ENCODE measurements around the gene EDDM3A. TPM values are rescaled to one million over a fixed set of nuclear protein-coding genes. Genes with fewer than 3 reads are reported as not detected.
"Not testable (repeated sequence)": the region's sequence is repeated elsewhere in the genome, so short reads cannot be mapped to it uniquely, and the experiment has no call there.

Gene EDDM3A
- total RNA-seq, 1 experiment from 2014 or later: not detected

GRCh38 chr14:20757965-20758364, 12.3 kb downstream of the EDDM3A start:
- intact Hi-C loops (cut with micrococcal nuclease; ENCODE audit: unreplicated experiment): no loop called here

GRCh38 chr14:20759465-20759864, 13.8 kb downstream of the EDDM3A start:
- POLR2A ChIA-PET (ENCODE audit: low non-redundant PET); H3K4me1 ChIP-seq (ENCODE audit: insufficient read depth, low read length, poor library complexity, severe bottlenecking); DNase-seq (ENCODE audit: low spot score); BruUV-seq (replicated peaks); H3K27me3 ChIP-seq (replicated peaks; ENCODE audit: insufficient read depth, low read depth, low read length, poor library complexity); H3K36me3 ChIP-seq (ENCODE audit: insufficient read depth, low read length, poor library complexity, severe bottlenecking); intact Hi-C loops (cut with micrococcal nuclease; ENCODE audit: unreplicated experiment); CTCF ChIA-PET; H3K4me3 ChIP-seq (ENCODE audit: low read depth, low read length, poor library complexity, severe bottlenecking); H3K9me3 ChIP-seq (ENCODE audit: low read depth, low read length, poor library complexity, severe bottlenecking); H3K27ac ChIP-seq (ENCODE audit: low read depth, low read length, poor library complexity, severe bottlenecking): not testable (repeated sequence)

More at GRCh38 chr14:20757965-20758364, 12.3 kb downstream of the EDDM3A start:
- no peaks in the 10 kb centered on the region for H3K27me3 ChIP-seq (replicated peaks; ENCODE audit: insufficient read depth, low read depth, low read length, poor library complexity)
- H3K36me3 ChIP-seq (ENCODE audit: insufficient read depth, low read length, poor library complexity, severe bottlenecking): no peaks in the 10 kb centered on the region
- H3K4me3 ChIP-seq (ENCODE audit: low read depth, low read length, poor library complexity, severe bottlenecking): no peak overlapping the region
- POLR2A ChIA-PET (ENCODE audit: low non-redundant PET): no interaction called here
- DNase-seq (ENCODE audit: low spot score): peak; percentile 18
- CTCF ChIA-PET: interaction anchor here (1.1 to 1.3 kb wide), 2 partner anchors 213 to 282 kb away, joined by 3 read pairs; no protein-coding TSS in a partner anchor
- no peak overlapping the region for H3K27ac ChIP-seq (ENCODE audit: low read depth, low read length, poor library complexity, severe bottlenecking)
- H3K4me1 ChIP-seq (ENCODE audit: insufficient read depth, low read length, poor library complexity, severe bottlenecking): no peaks in the 10 kb centered on the region
- BruUV-seq (replicated peaks): no TSS peak
- TF ChIP-seq EZH2 (IDR thresholded peaks at IDR 0.05; ENCODE audit: borderline replicate concordance, low read depth, low read length, poor library complexity, severe bottlenecking) (no peak), CTCF (conservative IDR thresholded peaks at IDR 0.05; ENCODE audit: low read depth, low read length) (peak; percentile 49)
- peaks cover under 1% of the 10 kb centered on the region for H3K9me3 ChIP-seq (ENCODE audit: low read depth, low read length, poor library complexity, severe bottlenecking)

- Histone ChIP-seq H3K4me1 (ENCODE audit: insufficient read depth, low read length, poor library complexity, severe bottlenecking) (no peaks in the 10 kb centered on the region), H3K27ac (ENCODE audit: low read depth, low read length, poor library complexity, severe bottlenecking) (no peak overlapping the region), H3K9me3 (ENCODE audit: low read depth, low read length, poor library complexity, severe bottlenecking) (no peaks in the 10 kb centered on the region), H3K27me3 (replicated peaks; ENCODE audit: insufficient read depth, low read depth, low read length, poor library complexity) (no peaks in the 10 kb centered on the region), H3K36me3 (ENCODE audit: insufficient read depth, low read length, poor library complexity, severe bottlenecking) (no peaks in the 10 kb centered on the region), H3K4me3 (ENCODE audit: low read depth, low read length, poor library complexity, severe bottlenecking) (no peak overlapping the region)
- intact Hi-C loops (cut with micrococcal nuclease; ENCODE audit: unreplicated experiment): no loop called here
- no TSS peak for BruUV-seq (replicated peaks)
- ChIA-PET CTCF (no interaction called here), POLR2A (ENCODE audit: low non-redundant PET) (no interaction called here)
- no peak for DNase-seq (ENCODE audit: low spot score)
- TF ChIP-seq CTCF (conservative IDR thresholded peaks at IDR 0.05; ENCODE audit: low read depth, low read length) (no peak), EZH2 (IDR thresholded peaks at IDR 0.05; ENCODE audit: borderline replicate concordance, low read depth, low read length, poor library complexity, severe bottlenecking) (no peak)
Measured at GRCh38 chr14:20760950-20761349, 15.3 kb downstream of the EDDM3A start.

- POLR2A ChIA-PET (ENCODE audit: low non-redundant PET): no interaction called here
- intact Hi-C loops (cut with micrococcal nuclease; ENCODE audit: unreplicated experiment): loop anchor here (5.0 kb wide), 1 partner anchor 49 kb away; no protein-coding TSS in a partner anchor
Measured at GRCh38 chr14:20768593-20768892, 22.9 kb downstream of the EDDM3A start.

More at GRCh38 chr14:20768593-20768892, 22.9 kb downstream of the EDDM3A start:
- Histone ChIP-seq H3K27me3 (replicated peaks; ENCODE audit: insufficient read depth, low read depth, low read length, poor library complexity) (peaks cover 6% of the 10 kb centered on the region), H3K4me1 (ENCODE audit: insufficient read depth, low read length, poor library complexity, severe bottlenecking) (no peaks in the 10 kb centered on the region), H3K4me3 (ENCODE audit: low read depth, low read length, poor library complexity, severe bottlenecking) (no peak overlapping the region), H3K9me3 (ENCODE audit: low read depth, low read length, poor library complexity, severe bottlenecking) (no peaks in the 10 kb centered on the region), H3K36me3 (ENCODE audit: insufficient read depth, low read length, poor library complexity, severe bottlenecking) (no peaks in the 10 kb centered on the region), H3K27ac (ENCODE audit: low read depth, low read length, poor library complexity, severe bottlenecking) (no peak overlapping the region)
- no TSS peak for BruUV-seq (replicated peaks)
- CTCF ChIA-PET: interaction anchor here (0.6 kb wide), 1 partner anchor 193 kb away, joined by 5 read pairs; no protein-coding TSS in a partner anchor
- TF ChIP-seq EZH2 (IDR thresholded peaks at IDR 0.05; ENCODE audit: borderline replicate concordance, low read depth, low read length, poor library complexity, severe bottlenecking) (no peak), CTCF (conservative IDR thresholded peaks at IDR 0.05; ENCODE audit: low read depth, low read length) (no peak)
- no peak for DNase-seq (ENCODE audit: low spot score)

Measured in A673 (cell line).